ENCODE results near the gene ICE1.
A peak's percentile ranks its signal among the peaks of the same experiment; 100 is the strongest.
"Not testable (repeated sequence)": the region's sequence is repeated elsewhere in the genome, so short reads cannot be mapped to it uniquely, and the experiment has no call there.

ICE1 gene

GRCh38 chr5:5421961-5422818 is at the start of gene ICE1:
TSS of gene ICE1 (plus strand) at chr5:5422677. CDS start at chr5:5422916, 239 bp downstream.
- peak; percentile 75 to 99 (median 96) for DNase-seq

DNA sequence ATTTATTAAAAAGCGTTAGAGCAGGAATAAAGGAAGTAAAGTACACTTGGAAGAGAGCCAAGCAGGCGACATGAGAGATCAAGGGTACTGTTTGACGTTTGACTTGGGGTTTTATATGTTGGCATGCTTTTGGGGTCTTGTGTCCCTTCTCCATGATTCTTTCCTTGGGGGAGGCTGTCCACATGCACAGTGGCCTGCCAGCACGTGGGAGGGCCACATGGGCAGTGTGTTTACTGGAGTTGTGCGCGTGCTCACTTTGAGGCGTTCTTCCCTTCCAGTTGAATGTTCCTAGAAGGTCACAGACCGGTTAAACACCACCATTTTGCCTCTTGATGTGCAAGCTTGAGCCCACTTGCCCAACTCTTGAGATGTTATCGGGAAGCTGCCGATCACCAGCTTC is 49.5 kb upstream of the ICE1 start:
- DNase-seq, result no peak

DNA sequence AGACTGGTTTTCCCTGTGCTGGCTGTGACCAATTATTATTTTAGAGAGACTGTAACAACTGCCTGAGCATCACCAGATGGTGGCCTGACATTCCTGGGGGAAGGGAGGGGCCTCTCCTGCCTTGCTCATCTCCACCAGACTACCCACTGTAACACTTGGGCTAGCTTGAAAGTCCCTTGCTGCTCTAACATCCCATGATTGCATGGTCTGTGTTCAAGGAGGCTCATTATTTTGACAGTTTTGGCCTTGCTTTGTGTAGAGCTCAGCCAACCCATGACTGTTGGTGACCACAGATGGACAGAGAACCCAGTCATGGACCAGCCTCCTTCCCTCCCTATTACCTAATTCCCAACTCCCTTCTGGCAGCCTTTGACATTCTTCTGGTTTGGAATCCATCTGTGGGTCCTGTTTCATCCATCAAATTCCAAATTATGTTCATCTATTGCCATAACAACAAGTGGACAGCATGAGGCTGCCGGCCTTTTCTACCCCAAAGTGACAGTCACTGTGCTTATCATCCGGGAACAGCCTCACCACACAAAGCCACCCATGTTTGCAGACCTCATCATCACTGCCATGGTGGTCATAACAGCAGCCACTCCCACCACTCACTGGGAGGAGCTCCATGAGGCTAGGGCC is 49.0 kb upstream of the ICE1 start:
- no peak for DNase-seq

DNA sequence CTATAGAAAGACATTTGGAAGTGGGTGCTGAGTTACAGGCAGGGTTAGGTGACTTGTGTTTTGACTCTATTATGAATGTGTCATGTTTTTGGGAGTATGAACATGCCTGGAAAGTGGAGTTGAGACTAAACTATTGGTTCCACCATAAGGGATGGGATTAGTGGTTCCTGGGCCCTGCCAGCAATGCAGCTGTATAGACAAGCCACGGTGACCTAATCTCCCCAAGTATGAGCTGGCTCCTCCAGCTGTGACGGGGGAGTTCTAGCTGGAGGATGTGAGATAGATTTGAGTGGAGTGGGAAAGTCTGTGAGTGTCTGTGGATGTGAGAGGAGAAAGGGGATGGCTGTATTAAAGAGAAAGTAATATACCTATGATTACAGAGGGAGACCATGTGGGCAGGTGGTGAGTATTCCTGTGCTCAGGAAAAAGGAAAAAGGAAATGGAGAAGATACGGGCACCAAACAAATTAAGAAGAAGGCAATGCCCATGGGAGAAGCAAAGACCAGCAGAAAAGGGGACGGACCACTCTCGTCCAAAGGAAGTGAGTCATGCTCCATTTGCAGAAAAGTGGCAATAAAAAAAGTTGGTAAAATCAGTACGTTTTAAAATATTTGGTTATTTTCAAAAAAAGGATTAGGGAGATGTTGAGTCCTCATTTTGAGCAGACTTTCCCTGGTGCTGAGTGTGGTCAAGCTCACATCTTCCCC is 48.3 kb upstream of the ICE1 start:
- no peak for DNase-seq

DNA sequence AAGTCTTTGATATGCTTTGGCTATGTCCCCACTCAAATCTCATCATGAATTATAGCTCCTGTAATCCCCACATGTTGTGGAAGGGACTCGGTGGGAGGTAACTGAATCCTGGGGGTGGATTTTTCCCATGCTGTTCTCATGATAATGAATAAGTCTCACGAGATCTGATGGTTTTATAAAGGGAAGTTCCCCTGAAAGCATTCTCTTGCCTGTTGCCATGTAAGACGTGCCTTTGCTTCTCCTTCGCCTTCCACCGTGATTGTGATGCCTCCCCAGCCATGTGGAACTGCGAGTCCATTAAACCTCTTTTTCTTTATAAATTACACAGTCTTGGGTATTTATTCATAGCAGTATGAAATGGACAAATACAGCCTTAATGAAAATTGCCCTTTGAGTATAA is 44.7 kb upstream of the ICE1 start:
- no peak for DNase-seq

DNA sequence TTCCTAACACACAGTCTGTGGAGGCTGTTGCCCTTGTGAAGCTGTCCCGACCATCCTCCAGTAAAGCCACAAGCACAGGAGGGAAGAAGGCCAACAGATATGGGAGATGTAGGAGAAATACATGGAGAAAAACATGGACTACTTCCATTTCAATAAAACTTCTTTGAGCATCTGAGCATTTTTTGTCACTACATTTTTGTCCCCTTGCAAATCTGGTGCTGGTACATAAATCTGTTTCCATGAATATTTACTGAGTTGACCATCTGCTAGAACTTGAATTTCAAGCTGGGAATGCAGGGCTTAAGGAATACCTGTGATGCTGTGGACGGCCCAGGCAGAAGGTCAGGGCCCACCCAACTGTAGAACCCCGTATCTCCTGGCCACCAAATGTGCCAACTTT is 43.9 kb upstream of the ICE1 start:
- no peak for DNase-seq

DNA sequence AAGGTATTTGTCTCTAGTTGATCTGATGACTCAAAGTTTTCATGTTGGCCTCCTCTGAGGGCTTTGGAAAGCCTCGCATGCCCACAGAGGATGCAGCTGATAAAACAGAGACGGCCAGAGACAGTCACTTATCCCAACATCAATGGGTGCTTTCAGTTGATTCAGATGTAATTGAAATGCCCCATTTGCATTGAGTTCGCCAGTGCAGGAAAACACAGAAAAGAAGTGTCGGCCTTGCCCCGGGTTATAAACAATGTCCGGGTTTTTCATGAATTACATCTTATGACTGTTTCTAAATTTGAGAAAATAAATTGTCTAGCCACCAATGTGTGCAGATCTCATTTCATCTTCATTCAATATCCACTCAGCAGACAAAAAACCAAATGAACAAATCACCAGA is 42.2 kb upstream of the ICE1 start:
- DNase-seq, result peak in 18 of 51 donors; percentile 0 to 61 (median 14)

DNA sequence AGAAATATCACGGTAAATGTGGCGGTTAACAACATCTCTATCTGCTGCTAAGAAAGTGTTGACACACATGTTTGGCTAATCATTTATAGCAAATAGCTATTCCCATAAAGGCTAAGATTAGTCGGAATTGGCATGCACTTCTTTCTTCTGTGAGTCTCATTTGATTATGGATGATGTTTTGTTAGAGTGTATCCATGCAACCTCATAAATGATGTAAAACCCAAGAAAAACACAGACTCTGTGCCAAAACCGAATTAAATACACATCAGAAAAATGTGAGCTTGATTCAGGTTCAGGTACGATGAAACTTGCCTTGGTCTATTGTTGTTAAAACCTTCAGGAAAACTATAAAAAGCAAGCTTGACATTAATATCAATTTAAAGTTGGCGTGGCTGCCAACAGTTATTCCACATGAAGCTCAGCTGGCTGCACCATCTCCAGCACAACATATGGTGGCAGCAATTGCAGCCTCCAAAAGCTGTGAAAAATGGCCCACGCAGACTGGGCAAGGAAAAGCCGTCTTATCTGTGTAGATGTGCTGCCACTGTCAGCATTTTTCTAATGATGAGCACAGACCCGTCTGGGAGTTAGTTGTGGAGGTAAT is 41.1 kb upstream of the ICE1 start:
- DNase-seq, result peak in 1 of 51 donors; percentile 42

GRCh38 chr5:5383461-5383860 is 39.0 kb upstream of the ICE1 start:
- no peak for DNase-seq

- no peak for DNase-seq
These were observed 37.7 kb upstream of the ICE1 start for GRCh38 chr5:5384660-5385330.

GRCh38 chr5:5385331-5385662 is 37.2 kb upstream of the ICE1 start:
- no peak for DNase-seq

- DNase-seq, result no peak
These were observed 36.1 kb upstream of the ICE1 start for GRCh38 chr5:5386329-5386728.

DNA sequence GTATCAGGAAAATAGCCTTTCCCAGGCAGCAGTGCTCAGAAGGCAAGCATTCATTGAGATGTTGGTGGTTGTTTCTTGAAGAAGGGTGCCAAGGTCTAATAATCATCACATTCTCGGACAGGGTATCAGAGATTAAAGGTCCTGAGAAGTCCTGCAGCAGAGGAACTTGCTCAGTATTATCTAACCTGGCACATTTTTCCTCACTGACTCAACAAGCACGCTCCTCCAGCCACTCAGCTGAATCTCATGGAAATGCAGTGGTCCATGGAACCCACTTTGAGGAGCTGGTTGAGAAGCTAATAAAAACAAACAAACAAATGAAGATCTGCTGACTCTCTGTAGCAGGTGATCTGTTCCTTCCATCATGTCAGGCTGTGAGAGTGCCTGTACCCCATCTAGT is 35.3 kb upstream of the ICE1 start:
- no peak for DNase-seq

GRCh38 chr5:5387777-5388176 is 34.7 kb upstream of the ICE1 start:
- DNase-seq, result no peak

DNA sequence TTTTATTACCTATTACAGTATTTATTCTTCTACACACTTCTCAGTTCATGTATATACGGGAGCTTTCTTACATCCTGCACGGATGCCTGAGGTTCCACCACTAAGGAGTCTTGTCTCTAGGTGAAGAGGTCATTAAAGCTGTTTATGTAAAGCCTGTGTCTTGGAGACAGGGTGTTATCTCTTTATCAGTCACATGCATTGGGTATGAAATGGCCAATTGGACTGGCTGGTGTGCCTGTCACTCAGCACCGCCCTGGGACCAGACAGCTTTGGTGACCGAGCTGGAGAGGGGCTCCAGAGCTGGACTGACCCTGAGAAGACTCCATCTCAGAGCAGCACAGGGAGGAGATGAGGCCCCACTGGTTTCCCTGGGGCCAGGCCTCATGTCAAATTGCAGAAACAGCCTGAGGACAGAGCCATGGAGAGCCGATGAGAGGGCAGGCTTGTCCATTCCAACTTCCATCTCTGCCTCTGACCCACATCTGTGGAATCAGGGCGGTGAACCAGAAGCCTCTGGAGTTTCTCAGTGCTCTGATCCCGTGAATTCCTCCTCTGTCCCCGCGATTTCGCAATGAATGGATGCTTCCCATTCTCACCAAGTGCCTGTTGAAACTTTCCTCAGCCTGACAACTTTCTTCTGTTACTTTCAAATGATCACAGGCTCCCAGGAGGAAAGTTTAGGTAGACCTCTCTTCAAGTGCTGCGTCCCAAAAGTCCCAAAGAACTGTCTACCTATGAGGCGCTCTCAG is 32.2 kb upstream of the ICE1 start:
- DNase-seq, result not testable (repeated sequence)

DNA sequence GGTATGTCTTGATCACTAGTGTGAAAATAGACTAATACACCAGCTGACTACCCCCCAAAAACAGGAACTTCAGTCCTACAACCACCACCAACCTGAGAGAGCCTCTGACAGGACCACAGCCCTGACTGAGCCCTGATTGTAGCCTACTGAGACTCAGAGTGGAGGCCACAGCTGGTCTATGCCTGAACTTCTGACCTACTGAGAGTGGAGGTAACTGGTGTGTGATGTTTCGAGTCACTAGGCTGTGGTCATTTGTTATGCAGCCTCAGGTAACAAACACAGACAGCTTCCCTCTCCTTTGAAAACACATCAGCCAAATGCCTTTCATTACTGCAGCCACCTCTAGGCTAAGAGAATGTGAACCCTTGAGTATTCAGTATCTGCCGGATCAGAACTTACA is 30.0 kb upstream of the ICE1 start:
- not testable (repeated sequence) for DNase-seq

- peak in 32 of 51 donors; percentile 1 to 76 (median 30) for DNase-seq
These were observed 28.0 kb upstream of the ICE1 start for GRCh38 chr5:5394384-5394986.

GRCh38 chr5:5395093-5395492 is 27.4 kb upstream of the ICE1 start:
- not testable (repeated sequence) for DNase-seq

DNA sequence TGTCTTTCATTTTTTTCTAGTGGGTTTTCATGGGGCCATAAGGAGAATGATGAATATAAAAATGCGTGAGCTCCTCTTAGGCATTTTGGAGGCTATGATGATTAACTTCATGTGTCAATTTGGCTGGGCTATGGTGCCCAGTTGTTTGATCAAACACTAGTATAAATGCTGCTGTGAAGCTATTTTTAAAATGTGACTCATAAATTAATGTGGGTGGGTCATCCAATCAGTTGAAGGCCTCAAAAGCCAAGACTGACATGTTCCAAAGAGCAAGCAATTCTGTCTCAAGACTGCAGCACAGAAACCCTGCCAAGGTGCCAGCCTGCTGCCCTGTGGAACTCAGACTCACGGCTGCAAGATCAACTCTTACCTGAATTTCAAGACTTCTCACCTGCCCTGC is 24.4 kb upstream of the ICE1 start:
- no peak for DNase-seq

DNA sequence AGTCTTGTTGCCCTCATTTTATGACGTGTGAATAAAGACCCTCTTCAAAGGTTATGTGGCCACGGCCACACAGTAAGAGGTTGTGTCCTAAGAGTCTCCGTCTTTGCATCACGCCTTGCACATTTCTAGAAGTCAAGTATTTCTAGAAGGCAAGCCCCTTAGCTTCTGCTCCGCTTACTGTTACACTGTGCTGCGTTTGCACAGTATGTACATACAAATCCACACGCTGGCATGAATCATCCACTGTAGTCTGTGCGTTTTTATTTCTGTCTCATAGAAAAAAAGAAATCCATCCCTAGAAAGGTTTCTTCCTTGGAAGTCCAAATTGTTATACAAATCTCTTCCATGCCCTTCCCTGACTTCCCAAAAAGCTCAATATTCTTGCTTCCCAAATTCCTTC is 21.4 kb upstream of the ICE1 start:
- DNase-seq, result no peak
